ENCODE measurements around the gene TLE1.

The TLE1 gene

DNA sequence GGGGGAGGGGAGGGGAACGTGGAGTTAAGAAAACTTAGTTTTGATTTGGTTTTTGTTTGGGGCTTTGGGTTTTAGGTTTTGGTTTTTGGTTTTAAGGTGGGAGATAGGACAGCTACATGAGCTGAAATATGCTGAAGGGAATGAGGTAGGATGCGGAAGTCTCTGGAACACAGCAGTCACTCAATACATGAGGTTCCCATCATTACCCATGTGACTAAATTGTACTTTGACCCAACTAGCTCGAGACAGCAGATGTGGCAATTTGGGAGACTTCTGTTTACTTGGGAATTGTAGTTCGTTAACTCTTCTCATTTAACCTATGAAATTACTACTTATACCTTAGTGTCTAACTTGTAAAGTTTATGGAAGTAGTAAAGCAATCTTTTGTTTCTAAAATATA, 124.2 kb downstream of the TLE1 start:
- no peak for TF ChIP-seq MYC (IDR thresholded peaks at IDR 0.05; ENCODE audit: low read depth, low read length)
- no peak overlapping the region for H3K4me3 ChIP-seq (ENCODE audit: low read depth, low read length)
- no peak for DNase-seq (ENCODE audit: low read depth)

- no peak overlapping the region for H3K4me3 ChIP-seq (ENCODE audit: low read depth, low read length)
- no peak for DNase-seq (ENCODE audit: low read depth)
- no peak for TF ChIP-seq MYC (IDR thresholded peaks at IDR 0.05; ENCODE audit: low read depth, low read length)
- no peak for TF ChIP-seq POLR2A (IDR thresholded peaks at IDR 0.05; ENCODE audit: extremely low read depth, insufficient read length)
- TF ChIP-seq, protein P1, sequence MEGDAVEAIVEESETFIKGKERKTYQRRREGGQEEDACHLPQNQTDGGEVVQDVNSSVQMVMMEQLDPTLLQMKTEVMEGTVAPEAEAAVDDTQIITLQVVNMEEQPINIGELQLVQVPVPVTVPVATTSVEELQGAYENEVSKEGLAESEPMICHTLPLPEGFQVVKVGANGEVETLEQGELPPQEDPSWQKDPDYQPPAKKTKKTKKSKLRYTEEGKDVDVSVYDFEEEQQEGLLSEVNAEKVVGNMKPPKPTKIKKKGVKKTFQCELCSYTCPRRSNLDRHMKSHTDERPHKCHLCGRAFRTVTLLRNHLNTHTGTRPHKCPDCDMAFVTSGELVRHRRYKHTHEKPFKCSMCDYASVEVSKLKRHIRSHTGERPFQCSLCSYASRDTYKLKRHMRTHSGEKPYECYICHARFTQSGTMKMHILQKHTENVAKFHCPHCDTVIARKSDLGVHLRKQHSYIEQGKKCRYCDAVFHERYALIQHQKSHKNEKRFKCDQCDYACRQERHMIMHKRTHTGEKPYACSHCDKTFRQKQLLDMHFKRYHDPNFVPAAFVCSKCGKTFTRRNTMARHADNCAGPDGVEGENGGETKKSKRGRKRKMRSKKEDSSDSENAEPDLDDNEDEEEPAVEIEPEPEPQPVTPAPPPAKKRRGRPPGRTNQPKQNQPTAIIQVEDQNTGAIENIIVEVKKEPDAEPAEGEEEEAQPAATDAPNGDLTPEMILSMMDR (IDR thresholded peaks at IDR 0.05; ENCODE audit: low read depth, low read length), result no peak
- TF ChIP-seq, protein P2, sequence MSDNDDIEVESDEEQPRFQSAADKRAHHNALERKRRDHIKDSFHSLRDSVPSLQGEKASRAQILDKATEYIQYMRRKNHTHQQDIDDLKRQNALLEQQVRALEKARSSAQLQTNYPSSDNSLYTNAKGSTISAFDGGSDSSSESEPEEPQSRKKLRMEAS (IDR thresholded peaks at IDR 0.05; ENCODE audit: low read depth, low read length), result no peak
These were observed 124.7 kb downstream of the TLE1 start for GRCh38 chr9:81564632-81565031.

DNA sequence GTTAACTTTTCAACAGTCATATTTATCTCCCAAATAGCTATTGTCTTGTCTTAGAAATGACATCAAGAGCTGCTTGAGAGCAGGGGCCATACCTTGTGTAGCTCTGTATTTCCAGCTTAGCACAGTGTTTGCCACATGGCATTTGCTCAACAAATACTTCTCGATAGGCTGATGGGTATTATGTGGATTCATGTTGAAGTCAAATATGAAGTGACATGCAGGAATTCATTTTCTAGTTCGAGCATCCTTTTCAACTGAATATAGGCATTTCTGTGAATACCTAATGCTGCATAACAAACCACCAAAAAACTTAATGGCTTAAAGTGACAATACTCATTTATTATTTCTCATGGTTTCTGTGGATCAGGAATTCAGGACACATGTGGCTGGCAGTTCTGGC, 125.6 kb downstream of the TLE1 start:
- TF ChIP-seq, protein P2 (IDR thresholded peaks at IDR 0.05; ENCODE audit: low read depth, low read length), result no peak
- TF ChIP-seq MYC (IDR thresholded peaks at IDR 0.05; ENCODE audit: low read depth, low read length) (no peak), POLR2A (IDR thresholded peaks at IDR 0.05; ENCODE audit: extremely low read depth, insufficient read length) (no peak)
- TF ChIP-seq, protein P1 (IDR thresholded peaks at IDR 0.05; ENCODE audit: low read depth, low read length), result no peak
- no peak overlapping the region for H3K4me3 ChIP-seq (ENCODE audit: low read depth, low read length)
- no peak for DNase-seq (ENCODE audit: low read depth)

GRCh38 chr9:81563020-81563407, 126.3 kb downstream of the TLE1 start:
- DNase-seq (ENCODE audit: low read depth), result no peak
- TF ChIP-seq MYC (IDR thresholded peaks at IDR 0.05; ENCODE audit: low read depth, low read length), result no peak
- no peak overlapping the region for H3K4me3 ChIP-seq (ENCODE audit: low read depth, low read length)

- DNase-seq (ENCODE audit: low read depth), result no peak
- no peak overlapping the region for H3K4me3 ChIP-seq (ENCODE audit: low read depth, low read length)
- TF ChIP-seq, protein P1 (IDR thresholded peaks at IDR 0.05; ENCODE audit: low read depth, low read length), result no peak
- TF ChIP-seq, protein P2 (IDR thresholded peaks at IDR 0.05; ENCODE audit: low read depth, low read length), result no peak
- TF ChIP-seq POLR2A (IDR thresholded peaks at IDR 0.05; ENCODE audit: extremely low read depth, insufficient read length) (no peak), MYC (IDR thresholded peaks at IDR 0.05; ENCODE audit: low read depth, low read length) (no peak)
These were observed 126.9 kb downstream of the TLE1 start for GRCh38 chr9:81562231-81563019.

DNA sequence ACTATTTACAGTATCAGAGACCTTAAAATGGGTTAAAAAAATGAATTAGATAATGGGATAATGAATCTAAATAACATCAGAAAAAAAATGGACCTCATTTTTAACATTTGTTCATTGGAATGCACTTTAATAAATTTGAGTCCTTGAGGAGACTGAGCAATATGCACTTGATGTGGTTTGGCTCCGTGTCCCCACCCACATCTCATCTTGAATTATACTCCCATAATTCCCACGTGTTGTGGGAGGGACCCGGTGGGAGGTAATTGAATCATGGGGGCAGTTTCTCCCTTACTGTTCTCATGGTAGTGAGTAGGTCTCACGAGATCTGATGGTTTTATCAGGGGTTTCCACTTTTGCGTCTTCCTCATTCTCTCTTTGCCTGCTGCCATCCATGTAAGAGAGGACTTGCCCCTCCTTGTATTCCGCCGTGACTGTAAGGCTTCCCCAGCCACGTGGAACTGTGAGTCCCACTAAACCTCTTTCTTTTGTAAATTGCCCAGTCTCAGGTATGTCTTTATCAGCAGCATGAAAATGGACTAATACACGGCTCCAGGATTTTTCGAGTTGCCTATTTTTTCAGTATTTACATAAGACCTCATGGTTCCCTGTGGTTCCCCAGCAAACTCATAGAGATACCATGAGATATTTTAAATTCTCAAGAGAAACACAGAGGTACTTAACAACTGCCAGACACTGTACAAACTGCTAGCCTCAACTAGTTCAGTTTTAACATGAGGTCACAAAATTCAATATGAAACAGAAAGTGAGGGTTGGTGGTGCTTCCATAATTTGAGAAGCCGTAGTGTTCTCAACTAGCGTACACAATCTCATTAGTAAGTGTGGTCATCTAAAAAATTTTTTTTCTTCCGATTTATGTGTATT, 128.3 kb downstream of the TLE1 start:
- TF ChIP-seq, protein P2 (IDR thresholded peaks at IDR 0.05; ENCODE audit: low read depth, low read length), result no peak
- TF ChIP-seq POLR2A (IDR thresholded peaks at IDR 0.05; ENCODE audit: extremely low read depth, insufficient read length) (no peak), MYC (IDR thresholded peaks at IDR 0.05; ENCODE audit: low read depth, low read length) (no peak)
- TF ChIP-seq, protein P1 (IDR thresholded peaks at IDR 0.05; ENCODE audit: low read depth, low read length), result no peak
- no peak for DNase-seq (ENCODE audit: low read depth)
- H3K4me3 ChIP-seq (ENCODE audit: low read depth, low read length), result no peak overlapping the region

Measured in NB4 (cell line).